Measurements from ENCODE around the gene NEK7. TPM values are rescaled to one million over a fixed set of nuclear protein-coding genes. Genes with fewer than 3 reads are reported as not detected.
A peak's percentile ranks its signal among the peaks of the same experiment; 100 is the strongest.

The NEK7 gene
- polyA plus RNA-seq, 1 donor (not counting 4 experiments of a cell fraction or from before 2014, with no cell fraction given), result 56.8 TPM

GRCh38 chr1:198330982-198331615, 174.3 kb downstream of the NEK7 start:
- Histone ChIP-seq H3K36me3 (ENCODE audit: control insufficient read depth in 2 of 2, extremely low read depth in 1 of 2, insufficient read depth in 2 of 2, low read length in 2 of 2) (no peaks in the 10 kb centered on the region), H3K4me2 (ENCODE audit: control insufficient read depth, extremely low read depth, insufficient read depth, low read depth, low read length) (no peak overlapping the region), H3K27me3 (ENCODE audit: control insufficient read depth, extremely low read depth, insufficient read depth, low read length) (no peaks in the 10 kb centered on the region), H4K20me1 (ENCODE audit: control insufficient read depth, extremely low read depth, insufficient read depth, low read length) (no peaks in the 10 kb centered on the region), H3K4me1 (ENCODE audit: control insufficient read depth, extremely low read depth, insufficient read depth, low read length) (peaks cover 10% of the 10 kb centered on the region), H3K4me3 (ENCODE audit: control insufficient read depth in 2 of 3, extremely low read depth in 1 of 3, insufficient read depth in 2 of 3, low read depth in 1 of 3, low read length in 3 of 3) (no peak overlapping the region), H3K27ac (ENCODE audit: control insufficient read depth, insufficient read depth, low read length) (no peak overlapping the region), H3K9me1 (ENCODE audit: control insufficient read depth, extremely low read depth, insufficient read depth, low read length) (no peaks in the 10 kb centered on the region), H3K9ac (ENCODE audit: control insufficient read depth, extremely low read depth, insufficient read depth, low read length) (no peak overlapping the region), H3K79me2 (ENCODE audit: control insufficient read depth, insufficient read depth, low read length) (no peaks in the 10 kb centered on the region), H3K9me3 (ENCODE audit: control insufficient read depth, low read depth, low read length) (no peaks in the 10 kb centered on the region), H2AFZ (ENCODE audit: control insufficient read depth, low read length) (no peak overlapping the region)
- TF ChIP-seq EZH2 (IDR thresholded peaks at IDR 0.05; ENCODE audit: low read length) (no peak), CTCF (optimal IDR thresholded peaks at IDR 0.05 in 1 of 3, IDR thresholded peaks at IDR 0.05 in 1 of 3, conservative IDR thresholded peaks at IDR 0.05 in 1 of 3; ENCODE audit: extremely low read depth in 1 of 3, insufficient read depth in 2 of 3, low read length in 3 of 3) (no peak)
- dilution Hi-C loops (cut with MboI; ENCODE audit: extremely low pct_ligation_motif_present, low sequenced_read_pairs), result no loop called here
- no peak for FAIRE-seq
- no peak for DNase-seq (ENCODE audit: low read depth, low spot score)

GRCh38 chr1:198333744-198334143, 176.9 kb downstream of the NEK7 start:
- H4K20me1 ChIP-seq (ENCODE audit: control insufficient read depth, extremely low read depth, insufficient read depth, low read length), result no peaks in the 10 kb centered on the region
- H3K27ac ChIP-seq (ENCODE audit: control insufficient read depth, insufficient read depth, low read length), result peak overlapping the region; percentile 53
- peaks cover 16% of the 10 kb centered on the region for H3K4me1 ChIP-seq (ENCODE audit: control insufficient read depth, extremely low read depth, insufficient read depth, low read length)
- H3K9ac ChIP-seq (ENCODE audit: control insufficient read depth, extremely low read depth, insufficient read depth, low read length), result no peak overlapping the region
- H3K27me3 ChIP-seq (ENCODE audit: control insufficient read depth, extremely low read depth, insufficient read depth, low read length), result no peaks in the 10 kb centered on the region
- H3K9me3 ChIP-seq (ENCODE audit: control insufficient read depth, low read depth, low read length), result no peaks in the 10 kb centered on the region
- TF ChIP-seq EZH2 (IDR thresholded peaks at IDR 0.05; ENCODE audit: low read length), result no peak
- TF ChIP-seq CTCF (optimal IDR thresholded peaks at IDR 0.05 in 1 of 3, IDR thresholded peaks at IDR 0.05 in 1 of 3, conservative IDR thresholded peaks at IDR 0.05 in 1 of 3; ENCODE audit: extremely low read depth in 1 of 3, insufficient read depth in 2 of 3, low read length in 3 of 3), result no peak
- H3K9me1 ChIP-seq (ENCODE audit: control insufficient read depth, extremely low read depth, insufficient read depth, low read length), result no peaks in the 10 kb centered on the region
- FAIRE-seq (peak; percentile 68), DNase-seq (ENCODE audit: low read depth, low spot score) (no peak)
- no peaks in the 10 kb centered on the region for H3K79me2 ChIP-seq (ENCODE audit: control insufficient read depth, insufficient read depth, low read length)
- H3K36me3 ChIP-seq (ENCODE audit: control insufficient read depth in 2 of 2, extremely low read depth in 1 of 2, insufficient read depth in 2 of 2, low read length in 2 of 2), result no peaks in the 10 kb centered on the region
- dilution Hi-C loops (cut with MboI; ENCODE audit: extremely low pct_ligation_motif_present, low sequenced_read_pairs), result no loop called here
- peak overlapping the region; percentile 4 for H2AFZ ChIP-seq (ENCODE audit: control insufficient read depth, low read length)
- H3K4me3 ChIP-seq (ENCODE audit: control insufficient read depth in 2 of 3, extremely low read depth in 1 of 3, insufficient read depth in 2 of 3, low read depth in 1 of 3, low read length in 3 of 3), result no peak overlapping the region
- peak overlapping the region; percentile 19 for H3K4me2 ChIP-seq (ENCODE audit: control insufficient read depth, extremely low read depth, insufficient read depth, low read depth, low read length)

Measured in keratinocyte (primary cell).